ENCODE measurements around the gene MEG3. TPM values are rescaled to one million over a fixed set of nuclear protein-coding genes. Genes with fewer than 3 reads are reported as not detected.

MEG3 gene
- total and polyA plus RNA-seq, 2 experiments from 2014 or later = not detected

- no peak overlapping the region for H3K27ac ChIP-seq
- no peaks in the 10 kb centered on the region for H3K36me3 ChIP-seq
- no peaks in the 10 kb centered on the region for H3K4me1 ChIP-seq (ENCODE audit: low read depth)
- no peak for TF ChIP-seq CTCF (IDR thresholded peaks at IDR 0.05; ENCODE audit: low read depth, low read length)
- H3K27me3 ChIP-seq = no peaks in the 10 kb centered on the region
- no peak for DNase-seq (ENCODE audit: low read depth in 1 of 2, low spot score in 1 of 2)
- H3K4me3 ChIP-seq = no peak overlapping the region
- no peaks in the 10 kb centered on the region for H3K9me3 ChIP-seq (ENCODE audit: low read depth)
Observed at GRCh38 chr14:100867631-100868315, 41.9 kb downstream of the MEG3 start.

GRCh38 chr14:100868621-100869370, 42.9 kb downstream of the MEG3 start:
- Histone ChIP-seq H3K9me3 (ENCODE audit: low read depth) (no peaks in the 10 kb centered on the region), H3K27ac (no peak overlapping the region), H3K4me1 (ENCODE audit: low read depth) (no peaks in the 10 kb centered on the region), H3K27me3 (no peaks in the 10 kb centered on the region), H3K4me3 (no peak overlapping the region), H3K36me3 (no peaks in the 10 kb centered on the region)
- DNase-seq (ENCODE audit: low read depth in 1 of 2, low spot score in 1 of 2) = no peak
- no peak for TF ChIP-seq CTCF (IDR thresholded peaks at IDR 0.05; ENCODE audit: low read depth, low read length)

- Histone ChIP-seq H3K36me3 (no peaks in the 10 kb centered on the region), H3K9me3 (ENCODE audit: low read depth) (no peaks in the 10 kb centered on the region), H3K27ac (no peak overlapping the region), H3K27me3 (no peaks in the 10 kb centered on the region), H3K4me1 (ENCODE audit: low read depth) (no peaks in the 10 kb centered on the region), H3K4me3 (no peak overlapping the region)
- TF ChIP-seq CTCF (IDR thresholded peaks at IDR 0.05; ENCODE audit: low read depth, low read length) = no peak
- no peak for DNase-seq (ENCODE audit: low read depth in 1 of 2, low spot score in 1 of 2)
Observed at GRCh38 chr14:100871234-100872186, 45.6 kb downstream of the MEG3 start.

GRCh38 chr14:100872259-100873095, 46.6 kb downstream of the MEG3 start:
- H3K9me3 ChIP-seq (ENCODE audit: low read depth) = no peaks in the 10 kb centered on the region
- no peaks in the 10 kb centered on the region for H3K4me1 ChIP-seq (ENCODE audit: low read depth)
- no peak for TF ChIP-seq CTCF (IDR thresholded peaks at IDR 0.05; ENCODE audit: low read depth, low read length)
- no peak overlapping the region for H3K27ac ChIP-seq
- H3K4me3 ChIP-seq = no peak overlapping the region
- no peak for DNase-seq (ENCODE audit: low read depth in 1 of 2, low spot score in 1 of 2)
- no peaks in the 10 kb centered on the region for H3K27me3 ChIP-seq
- no peaks in the 10 kb centered on the region for H3K36me3 ChIP-seq

GRCh38 chr14:100873096-100873482, 47.2 kb downstream of the MEG3 start:
- no peaks in the 10 kb centered on the region for H3K4me1 ChIP-seq (ENCODE audit: low read depth)
- H3K4me3 ChIP-seq = no peak overlapping the region
- H3K36me3 ChIP-seq = no peaks in the 10 kb centered on the region
- no peak for DNase-seq (ENCODE audit: low read depth in 1 of 2, low spot score in 1 of 2)
- H3K27ac ChIP-seq = no peak overlapping the region
- no peak for TF ChIP-seq CTCF (IDR thresholded peaks at IDR 0.05; ENCODE audit: low read depth, low read length)
- no peaks in the 10 kb centered on the region for H3K27me3 ChIP-seq
- no peaks in the 10 kb centered on the region for H3K9me3 ChIP-seq (ENCODE audit: low read depth)

Measured in cardiac muscle cell (in vitro differentiated cells and primary cell).